Measurements from ENCODE around the gene DNAH17.

GRCh38 chr17:78596871-78597764 lies 19.9 kb upstream of the DNAH17 start:
- TF ChIP-seq POLR2A (IDR thresholded peaks at IDR 0.05; ENCODE audit: control extremely low read depth in 1 of 2, low read depth in 2 of 2, low read length in 2 of 2) (no peak), CREB1 (IDR thresholded peaks at IDR 0.05) (no peak), ASH2L (IDR thresholded peaks at IDR 0.05; ENCODE audit: low read length) (no peak), TEAD4 (IDR thresholded peaks at IDR 0.05; ENCODE audit: low read depth, low read length) (no peak), CTCF (IDR thresholded peaks at IDR 0.05; ENCODE audit: control extremely low read depth in 1 of 3, insufficient read depth in 1 of 3, low read depth in 1 of 3, low read length in 3 of 3) (no peak)
